Inferior parietal cortex (tissue), 1 donor: Measurements from ENCODE around the gene PTCD3.

Experiments
- DNase-seq: peaks from one replicate; pipeline ENCODE4 v3.0.0-alpha.2; 2016; ENCODE audit errors: extremely low spot score

PTCD3 gene

DNA sequence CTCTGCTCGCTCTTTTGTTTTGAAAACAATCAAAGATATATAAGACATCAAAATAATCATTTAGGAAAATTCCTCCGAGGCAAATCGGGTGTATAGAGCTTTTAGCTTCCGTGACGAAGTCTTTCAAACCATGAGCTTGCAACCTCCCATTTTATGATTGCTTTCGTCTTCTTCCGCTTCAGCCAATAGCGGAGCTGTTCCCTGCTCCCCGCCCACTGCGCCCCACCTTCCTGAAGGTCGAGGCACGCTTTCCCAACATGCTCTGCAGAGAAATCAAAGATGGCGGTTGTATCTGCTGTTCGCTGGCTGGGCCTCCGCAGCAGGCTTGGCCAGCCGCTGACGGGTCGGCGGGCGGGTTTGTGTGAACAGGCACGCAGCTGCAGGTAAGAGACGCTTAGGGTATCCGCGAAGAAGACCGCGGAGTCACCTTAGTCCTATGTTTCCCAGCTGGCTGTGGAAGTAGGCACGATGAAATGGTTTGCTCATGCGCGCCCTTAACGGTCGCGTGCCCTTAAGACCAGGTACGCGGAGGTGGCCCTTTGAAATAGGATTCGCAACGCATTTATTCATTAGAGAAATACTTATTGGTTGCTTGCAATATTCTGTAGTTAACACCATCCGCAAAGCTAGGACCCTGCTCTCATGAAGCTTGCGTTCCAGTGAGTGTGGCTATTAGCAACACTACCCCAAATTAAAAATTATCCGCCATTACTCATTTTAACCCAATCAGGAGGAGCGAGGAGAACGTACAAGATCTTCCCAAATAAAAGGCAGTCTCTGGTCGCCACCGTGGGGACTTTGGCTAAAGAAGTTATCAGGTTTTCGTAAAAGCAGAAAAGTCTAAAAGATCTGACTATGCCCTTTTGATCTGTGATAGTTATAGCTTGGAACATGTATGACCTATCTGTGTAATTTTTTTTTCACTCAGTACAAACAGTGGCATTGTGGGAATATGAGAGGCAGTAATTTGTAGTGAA lies at the start of gene PTCD3:
Gene PTCD3, plus strand, starts transcription at position 267 of the 977 bp plus-strand sequence. Its CDS starts 13 bp downstream, at position 280.
- DNase-seq: peak; percentile 96

DNA sequence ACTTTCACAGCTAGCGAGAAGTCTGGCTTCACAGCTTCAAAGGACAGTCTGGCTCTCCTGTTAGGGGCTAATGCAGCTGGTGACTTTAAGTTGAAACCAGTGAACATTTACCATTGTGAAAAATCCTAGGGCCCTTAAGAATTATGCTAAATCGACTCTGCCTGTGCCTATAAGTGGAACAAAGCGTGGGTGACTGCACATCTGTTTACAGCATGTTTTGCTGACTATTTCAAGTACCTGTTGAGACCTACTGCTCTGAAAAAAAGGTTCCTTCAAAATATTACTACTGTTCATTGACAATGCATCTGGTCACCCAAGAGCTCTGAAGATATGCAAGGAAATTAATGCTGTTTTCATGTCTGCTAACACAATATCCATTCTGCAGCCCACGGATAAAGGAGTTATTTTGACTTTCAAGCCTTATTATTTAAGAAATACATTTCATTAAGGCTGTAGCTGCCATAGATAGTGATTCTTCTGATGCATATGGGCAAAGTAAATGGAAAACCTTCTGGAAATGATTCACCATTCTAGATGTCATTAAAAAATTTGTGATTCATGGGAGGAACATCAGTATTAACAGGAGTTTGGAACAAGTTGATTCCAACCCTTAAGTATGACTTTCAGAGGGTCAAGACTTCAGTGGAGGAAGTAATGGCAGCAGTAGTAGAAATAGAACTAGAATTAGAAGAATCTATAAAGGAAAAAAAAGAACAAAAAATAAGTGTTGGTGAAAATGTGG lies 49.3 kb upstream of the PTCD3 start:
- no peak for DNase-seq

DNA sequence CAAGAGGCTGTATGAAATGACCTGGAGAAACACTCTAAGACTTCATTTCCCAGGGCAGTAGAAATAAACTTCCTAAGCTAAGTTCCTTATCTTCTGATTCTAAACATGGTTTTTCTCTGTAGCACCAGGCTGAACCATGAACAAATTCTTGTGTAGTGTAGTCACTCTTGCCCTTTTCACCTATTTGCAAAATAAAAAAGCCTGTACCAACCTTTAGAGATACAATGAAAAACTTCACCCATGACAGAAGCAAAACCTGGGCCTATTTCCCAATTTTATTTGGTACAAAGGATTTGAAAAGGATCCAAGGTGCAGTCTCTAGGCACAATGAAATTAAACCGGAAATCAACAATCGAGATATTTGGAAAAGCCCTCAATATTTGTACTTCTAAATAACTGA lies 44.0 kb upstream of the PTCD3 start:
- no peak for DNase-seq

DNA sequence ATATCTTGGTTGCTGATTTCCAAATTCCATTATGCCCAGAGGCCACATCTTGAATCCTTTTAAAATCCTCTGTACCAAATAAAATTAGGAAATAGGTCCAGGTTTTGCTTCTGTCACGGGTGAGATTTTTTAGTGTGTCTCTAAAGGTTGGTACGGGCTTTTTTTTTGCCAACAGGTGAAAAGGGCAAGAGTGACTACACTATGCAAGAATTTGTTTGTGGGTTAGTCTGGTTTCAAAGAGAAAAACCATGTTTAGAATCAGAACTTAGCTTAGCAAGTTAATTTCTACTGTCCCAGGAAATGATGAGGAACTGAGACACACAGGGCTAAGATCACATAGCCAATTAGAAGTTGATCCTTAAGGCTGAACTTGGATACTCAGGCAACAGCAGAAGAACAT lies 42.0 kb upstream of the PTCD3 start:
- DNase-seq: no peak

DNA sequence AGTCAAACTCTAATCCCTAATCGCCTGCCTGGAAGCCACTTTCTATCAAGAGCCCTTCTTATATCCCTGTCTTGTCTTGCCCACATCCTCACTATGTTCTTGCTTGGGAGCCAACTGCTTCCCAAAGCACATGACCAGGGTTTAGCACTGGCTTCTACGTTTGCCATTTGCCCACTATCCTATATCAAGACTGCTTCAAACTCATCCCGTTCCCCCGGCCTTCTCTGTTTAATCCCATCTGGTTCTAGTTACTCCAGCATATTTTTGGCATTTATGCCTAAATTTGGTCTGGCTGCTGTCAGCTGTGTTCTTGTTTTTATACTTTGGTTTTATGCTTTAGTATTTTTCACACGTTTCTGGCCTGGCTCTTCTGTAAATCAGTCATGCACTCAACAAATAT lies 40.5 kb upstream of the PTCD3 start:
- peak; percentile 32 for DNase-seq

DNA sequence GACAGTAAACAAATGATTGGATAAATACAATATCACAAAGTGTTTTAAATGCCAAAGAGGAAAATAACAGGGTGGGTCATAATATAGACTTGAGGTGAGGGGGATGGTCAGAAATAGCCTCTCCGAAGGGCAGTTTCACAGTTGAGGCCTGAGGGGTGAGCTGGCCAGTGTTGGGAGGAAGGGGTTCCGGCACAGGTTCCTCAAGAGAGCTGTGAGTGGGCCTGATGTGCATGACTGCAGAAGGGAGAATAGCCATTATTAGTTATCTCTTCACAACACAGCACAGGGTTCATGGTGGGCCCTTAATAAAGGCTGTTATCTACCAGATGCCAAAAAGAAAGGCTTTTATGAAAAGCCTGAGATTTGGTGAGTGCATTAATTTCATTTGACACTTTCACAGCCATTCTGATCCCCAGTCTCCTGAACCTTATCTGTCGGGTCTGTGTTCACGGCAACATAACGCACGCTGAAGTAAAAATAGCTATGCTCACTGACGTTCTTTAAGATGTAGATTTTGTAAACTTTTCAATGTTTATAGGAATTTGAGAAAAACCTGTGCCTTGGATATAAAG lies 39.9 kb upstream of the PTCD3 start:
- no peak for DNase-seq

DNA sequence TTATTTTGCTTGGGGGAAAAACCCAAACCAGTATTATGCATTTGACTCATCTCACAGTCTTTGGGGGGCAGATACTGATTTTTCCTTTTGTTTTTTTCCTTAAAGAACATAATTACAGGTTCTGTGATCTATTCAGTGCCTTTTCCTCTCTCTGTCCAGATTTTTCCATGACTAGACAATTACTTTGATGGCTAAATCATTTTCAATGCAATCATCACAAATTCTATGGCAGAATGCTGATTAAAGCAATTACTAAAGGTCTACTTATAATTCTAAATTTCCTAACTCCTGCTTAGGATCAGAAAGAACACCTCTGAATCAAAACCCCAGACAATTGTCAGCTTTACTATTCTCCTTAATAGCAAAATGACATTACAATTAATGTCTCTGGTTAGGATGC lies 39.1 kb upstream of the PTCD3 start:
- DNase-seq: no peak

DNA sequence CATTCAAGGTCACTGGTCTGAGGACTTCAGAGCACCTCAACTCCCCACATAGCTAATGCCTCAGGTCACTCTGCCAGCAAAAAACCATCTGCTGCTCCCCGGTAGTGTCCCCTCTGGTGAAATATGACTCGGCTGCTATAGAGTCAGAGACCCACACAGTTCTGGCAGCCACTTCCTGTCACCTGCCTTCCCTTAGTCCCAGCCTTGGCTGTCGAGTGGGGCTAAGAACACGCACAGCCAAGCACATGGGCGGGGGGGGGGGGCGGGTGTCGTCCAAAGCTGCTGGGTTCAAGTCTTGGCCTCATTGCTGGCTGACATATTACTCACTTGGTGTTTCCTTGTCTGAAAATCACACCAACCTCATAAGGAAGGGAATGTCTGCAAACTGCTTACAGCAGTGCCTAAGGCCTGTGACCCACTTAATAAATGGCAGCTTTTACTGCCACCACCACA lies 37.9 kb upstream of the PTCD3 start:
- DNase-seq: no peak

DNA sequence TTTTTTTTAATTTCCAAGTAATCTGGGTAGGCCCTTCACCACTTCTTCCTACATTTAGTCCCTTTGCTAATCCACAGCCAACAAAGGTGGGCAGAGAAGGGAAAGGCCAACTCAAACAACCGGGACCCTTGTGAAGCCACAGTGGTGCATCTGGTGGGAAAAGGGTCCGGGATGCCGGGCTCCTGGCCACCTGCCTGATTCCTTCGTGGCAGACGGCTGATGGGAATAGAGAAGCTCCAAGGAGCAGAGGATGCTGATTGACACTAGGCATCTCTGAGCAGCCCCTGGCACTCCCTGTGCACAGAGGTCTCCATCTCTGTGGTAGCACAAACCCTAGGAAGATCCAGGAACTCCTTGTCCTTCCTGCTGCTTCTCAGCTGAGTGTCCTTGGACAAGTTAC lies 37.4 kb upstream of the PTCD3 start:
- DNase-seq: no peak

DNA sequence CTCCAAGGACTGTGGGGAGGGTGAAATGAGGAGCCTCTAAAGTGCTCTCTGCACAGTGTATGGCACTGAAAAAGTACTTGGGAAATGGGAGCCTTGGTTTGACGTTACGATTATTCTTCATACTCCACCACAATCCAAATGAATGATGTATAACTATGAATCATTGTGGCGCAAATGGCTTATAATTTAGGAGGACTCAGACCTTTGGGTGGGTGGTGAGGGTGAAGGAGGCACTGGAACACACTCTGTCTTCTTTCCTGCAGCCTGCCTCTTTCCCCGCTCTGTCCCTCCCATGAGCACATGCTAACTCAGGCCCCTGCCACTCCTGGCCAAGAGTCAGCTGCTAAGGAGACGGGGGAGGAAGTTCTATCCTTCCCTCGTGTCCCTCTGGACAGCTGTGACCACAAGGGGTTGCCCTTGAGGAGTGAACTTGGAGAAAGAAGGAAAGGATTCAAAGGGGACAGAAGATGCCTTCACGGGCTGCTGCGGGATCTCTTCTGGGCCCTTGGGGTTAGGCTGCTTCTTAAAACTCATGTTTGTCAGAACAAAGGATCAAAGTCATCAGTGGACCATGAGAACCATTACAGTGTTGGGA lies 36.8 kb upstream of the PTCD3 start:
- DNase-seq: no peak

DNA sequence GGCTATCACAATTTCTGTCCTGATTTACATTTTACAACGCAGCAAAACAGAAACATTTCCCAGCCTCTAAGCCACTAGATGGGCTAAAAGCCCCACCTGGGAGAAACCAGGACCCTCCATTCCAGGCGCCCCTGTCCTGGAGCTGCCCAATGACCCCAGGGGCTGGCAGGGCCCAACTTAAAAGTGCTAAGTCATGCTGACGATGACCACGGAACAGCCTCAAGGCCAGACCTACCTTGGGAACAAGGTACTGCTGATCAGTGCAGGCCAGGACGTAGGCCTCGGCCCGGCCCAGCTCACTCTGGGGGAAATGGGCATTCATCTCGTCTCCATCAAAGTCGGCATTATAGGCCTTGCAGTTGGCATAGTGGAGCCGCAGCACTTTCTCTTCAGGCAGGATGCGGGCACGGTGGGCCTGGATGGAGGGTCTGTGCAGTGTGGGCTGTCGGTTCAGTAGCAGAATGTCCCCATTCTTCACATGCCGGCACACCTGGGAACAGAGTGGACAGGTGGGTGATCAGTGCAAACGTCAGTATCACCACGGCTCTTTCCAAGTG lies 36.2 kb upstream of the PTCD3 start:
- no peak for DNase-seq

DNA sequence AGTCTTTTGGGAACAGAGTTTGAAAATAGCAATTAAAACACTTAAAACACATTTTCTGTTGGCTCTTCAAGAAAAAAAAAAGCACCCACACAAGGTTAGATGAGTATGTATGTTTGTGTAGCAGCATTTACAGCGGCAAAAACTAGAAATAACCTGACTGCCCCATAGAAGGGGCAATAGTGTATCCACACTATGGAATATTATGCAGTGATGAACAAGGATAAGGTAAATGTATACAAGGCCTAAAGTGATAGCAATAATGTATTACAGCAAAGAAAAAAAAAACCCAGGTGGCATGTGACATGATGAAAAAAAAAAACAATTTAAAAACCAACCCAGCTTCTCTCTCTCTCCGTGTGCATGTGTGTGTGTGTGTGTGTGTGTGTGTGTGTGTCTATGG lies 35.2 kb upstream of the PTCD3 start:
- no peak for DNase-seq

DNA sequence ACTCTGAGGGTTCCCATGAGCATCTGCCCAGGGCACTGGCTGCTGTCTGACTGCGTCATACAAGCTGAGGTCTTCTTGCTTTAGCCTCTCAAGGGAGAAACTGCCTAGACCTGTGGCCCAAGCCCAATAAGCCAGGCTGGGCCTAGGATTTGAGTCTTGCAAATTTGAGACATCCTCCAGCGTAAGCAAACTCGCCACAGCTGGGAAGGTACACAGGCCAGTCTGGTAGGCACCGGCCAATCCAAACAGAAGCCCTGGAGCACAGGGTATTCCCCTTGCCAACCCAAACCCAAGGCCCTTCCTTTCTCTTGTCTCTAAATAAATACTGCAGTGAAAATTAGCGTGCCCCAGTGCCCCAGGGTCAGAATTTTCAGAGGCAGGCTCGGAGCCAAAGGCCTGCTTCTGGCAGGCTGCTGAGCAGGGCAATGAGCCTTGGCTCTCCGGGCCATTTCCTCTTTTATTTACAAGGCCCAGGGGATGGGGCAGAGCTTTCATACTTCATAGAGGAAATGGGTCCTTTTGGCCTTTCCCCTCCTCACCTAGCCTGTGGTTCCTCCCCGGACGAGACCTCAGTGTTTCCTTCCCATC lies 33.7 kb upstream of the PTCD3 start:
- no peak for DNase-seq

DNA sequence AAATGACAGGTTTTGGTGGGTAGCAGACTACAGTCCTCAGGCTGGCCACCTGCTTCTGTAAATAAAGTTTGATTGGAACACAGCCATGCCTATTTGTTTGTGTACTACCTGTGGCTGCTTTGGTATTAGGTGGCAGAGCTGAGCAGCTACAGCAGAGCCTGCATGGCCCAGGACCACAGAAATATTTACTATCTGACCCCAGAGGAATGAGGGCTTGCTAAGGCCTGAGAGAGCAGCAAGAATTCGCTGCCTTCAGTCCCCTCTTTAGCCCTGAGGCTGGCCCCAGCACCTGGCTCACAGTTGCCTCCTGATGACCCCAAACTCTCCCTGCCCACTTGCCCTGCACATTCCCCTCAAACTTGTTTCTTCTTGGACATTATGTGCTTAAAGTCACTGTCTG lies 32.8 kb upstream of the PTCD3 start:
- DNase-seq: no peak

DNA sequence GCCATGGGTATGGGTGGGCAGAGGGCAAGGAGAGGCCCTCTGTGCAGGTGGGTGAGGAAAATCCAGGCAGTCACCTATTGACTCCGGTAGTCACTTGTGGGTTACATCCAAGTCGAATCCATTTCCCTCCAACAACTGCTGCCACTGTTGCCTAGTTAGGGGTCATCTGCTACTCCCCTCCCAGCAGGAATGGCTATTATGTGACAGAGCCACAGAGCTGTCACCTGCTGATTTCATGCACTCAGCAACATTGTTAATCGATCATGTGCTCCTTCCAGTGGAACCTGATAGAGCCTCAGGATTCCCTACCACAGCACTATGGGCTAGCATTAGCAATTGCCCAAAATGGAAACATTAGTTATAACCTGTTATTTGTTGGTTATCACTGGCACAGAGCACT lies 31.8 kb upstream of the PTCD3 start:
- no peak for DNase-seq

DNA sequence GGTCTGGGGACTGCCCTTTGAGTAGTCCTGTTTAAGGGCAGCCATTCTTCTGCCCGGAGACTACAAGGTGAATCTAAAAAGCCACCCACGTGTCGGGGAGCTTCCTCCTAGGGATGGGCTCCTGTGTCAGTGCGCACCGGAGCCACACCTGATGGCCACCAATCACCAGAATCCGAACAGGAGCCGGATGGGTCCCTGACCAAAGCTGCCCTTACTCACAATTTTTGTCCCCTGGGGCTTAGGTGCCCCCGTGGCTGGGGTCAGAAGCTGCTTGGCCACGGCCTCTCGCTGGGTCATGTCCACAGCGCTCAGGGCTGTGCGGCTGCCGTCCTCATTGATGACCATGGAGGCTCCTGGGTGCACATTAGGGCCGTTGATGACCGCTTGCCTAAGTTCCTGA lies 31.2 kb upstream of the PTCD3 start:
- DNase-seq: no peak

DNA sequence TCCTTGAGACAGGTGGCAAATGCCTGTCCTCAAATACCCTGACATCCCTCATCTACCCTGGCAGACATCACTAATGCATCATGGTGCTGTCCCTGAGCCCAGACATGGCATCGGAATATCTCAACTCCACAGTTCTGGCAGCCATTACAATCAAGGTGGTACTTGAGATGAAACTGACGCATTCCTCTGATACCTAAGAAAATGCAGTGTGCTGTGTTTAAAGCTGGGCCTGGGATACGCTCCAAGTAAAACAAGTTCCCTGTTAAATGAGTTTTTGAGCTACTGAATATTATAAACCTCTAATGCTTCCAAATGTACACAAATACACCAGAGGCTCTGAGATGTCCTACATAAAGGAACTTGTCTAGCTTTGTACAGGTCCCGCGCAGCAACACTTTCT lies 30.1 kb upstream of the PTCD3 start:
- DNase-seq: no peak

DNA sequence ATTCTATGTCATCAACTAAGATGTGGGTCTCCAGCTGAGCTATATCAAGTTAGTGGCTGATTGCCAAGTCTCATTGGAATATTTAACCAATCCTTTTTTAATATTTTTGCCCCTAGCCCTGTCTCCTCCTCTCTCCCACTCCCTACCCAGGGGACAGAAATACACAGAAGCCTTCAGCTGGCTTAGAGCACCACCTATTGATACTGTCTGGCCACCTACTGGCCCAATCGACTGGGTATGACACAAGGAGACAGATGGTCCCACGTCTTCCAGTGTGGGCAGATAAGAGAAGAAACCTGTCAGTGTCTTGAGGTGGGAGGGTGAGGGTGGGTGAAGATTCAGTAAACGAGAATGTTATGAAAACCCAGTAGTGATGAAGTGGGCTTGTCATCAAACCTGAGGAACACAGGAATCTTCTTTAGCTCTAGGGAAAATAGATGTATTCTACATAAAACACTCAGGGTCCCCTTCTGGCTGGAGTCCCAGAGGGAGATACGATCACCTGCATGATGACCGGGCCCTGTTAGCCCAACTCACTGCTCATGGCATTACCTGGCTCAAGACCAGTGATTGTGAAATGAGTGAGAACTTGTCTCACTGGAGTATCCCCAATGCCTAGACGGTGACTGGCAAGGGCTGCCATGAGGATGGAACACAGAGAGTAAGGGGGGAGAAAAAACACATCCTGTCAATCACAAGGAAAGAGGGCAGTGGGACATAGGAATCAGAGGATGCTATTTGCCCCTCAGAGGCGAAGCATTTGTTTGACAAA lies 27.1 kb upstream of the PTCD3 start:
- DNase-seq: peak; percentile 85

DNA sequence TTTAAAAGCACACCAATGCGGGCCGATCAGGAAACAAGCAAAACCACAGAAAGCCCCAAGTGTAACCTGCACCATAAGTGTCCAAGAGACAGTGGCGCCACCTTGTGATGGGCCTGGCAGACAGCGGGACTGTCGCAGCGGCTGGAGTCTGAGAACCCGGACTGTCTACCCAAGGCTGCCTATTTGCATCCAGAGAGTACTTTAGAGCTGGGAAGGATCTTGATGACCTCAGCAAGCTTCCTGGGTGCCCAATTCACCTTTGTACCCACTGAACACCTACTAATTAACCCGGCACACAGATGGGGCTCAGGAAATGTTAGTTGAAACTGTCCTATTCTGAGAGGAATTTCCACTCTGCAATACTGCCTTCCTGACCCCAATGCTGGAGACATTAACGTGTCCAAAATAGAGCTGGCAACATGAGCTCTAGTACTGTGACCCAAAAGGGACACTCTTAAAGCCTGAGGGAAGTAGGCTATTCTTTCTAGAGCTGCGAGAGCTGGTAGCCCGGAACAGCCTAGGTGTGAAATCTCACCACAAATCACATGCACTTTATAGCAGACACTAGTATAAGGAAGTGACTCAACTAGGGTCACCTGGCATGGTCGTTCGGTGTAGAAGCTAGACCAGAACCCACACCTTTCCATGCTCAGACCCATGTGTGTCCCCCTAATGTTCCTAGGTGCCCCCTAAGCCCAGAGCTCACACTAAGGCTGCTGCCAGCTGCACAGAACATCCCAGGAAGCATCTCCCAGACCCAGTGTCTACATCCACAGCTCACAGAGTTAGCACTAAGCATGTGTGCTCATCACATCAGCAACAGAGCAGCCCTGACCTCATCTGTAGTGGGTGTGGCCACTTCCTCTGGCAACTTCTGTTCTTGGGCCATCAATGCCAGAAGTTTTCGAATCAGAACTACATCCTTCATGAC lies 25.8 kb upstream of the PTCD3 start:
- peak; percentile 74 for DNase-seq

DNA sequence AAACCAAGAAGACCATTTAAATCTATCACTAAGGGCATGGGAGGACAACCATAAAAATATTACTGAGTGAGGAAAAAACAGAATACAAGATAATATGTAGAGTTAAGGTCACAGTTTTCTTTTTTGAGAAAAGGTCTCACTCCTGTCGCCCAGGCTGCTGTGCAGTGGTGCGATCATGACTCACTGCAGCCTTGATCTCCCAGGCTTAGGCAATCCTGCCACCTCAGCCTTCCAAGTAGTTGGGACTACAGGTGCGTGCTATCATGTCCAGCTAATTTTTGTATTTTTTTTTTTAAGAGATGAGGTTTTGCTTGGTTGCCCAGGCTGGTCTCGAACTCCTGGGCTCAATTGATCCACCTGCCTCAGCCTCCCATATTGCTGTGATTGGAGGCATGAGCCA lies 24.3 kb upstream of the PTCD3 start:
- DNase-seq: no peak
